ENCODE measurements around the gene POU2F1. TPM values are rescaled to one million over a fixed set of nuclear protein-coding genes. Genes with fewer than 3 reads are reported as not detected.
A peak's percentile ranks its signal among the peaks of the same experiment; 100 is the strongest.

Gene POU2F1
- total and polyA plus RNA-seq, 2 donors (not counting 1 experiment from before 2014, with no cell fraction given), result 5.2 to 48.8 TPM

DNA sequence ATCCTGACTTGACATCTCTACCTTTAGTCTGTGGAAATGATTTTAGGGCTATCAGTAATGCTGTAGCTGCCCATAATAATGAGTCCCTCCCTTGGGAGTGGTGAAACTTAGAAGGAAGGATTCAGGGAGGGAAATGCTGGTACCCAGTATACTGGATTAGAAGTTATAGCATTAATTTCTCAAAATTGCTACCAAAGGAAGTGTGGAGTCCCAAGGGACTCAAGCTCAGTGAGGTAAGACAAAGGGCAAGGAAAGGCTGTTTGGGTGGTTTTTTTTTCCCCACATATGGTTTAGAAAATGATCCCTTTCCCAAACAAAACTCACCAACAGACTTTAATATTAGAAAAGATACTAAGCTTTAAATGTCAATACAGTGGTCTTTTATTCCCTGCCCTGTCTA lies 197.7 kb downstream of the POU2F1 start:
- Histone ChIP-seq H3K9ac (ENCODE audit: low read length) (peak overlapping the region; percentile 34), H3K27ac (ENCODE audit: low read length in 2 of 2) (no peak overlapping the region), H3K79me2 (ENCODE audit: control insufficient read depth, insufficient read depth, low read length) (no peaks in the 10 kb centered on the region), H3K4me2 (replicated peaks; ENCODE audit: low read depth, low read length, poor library complexity, severe bottlenecking) (peak overlapping the region; percentile 17), H3K27me3 (replicated peaks in 1 of 4; ENCODE audit: control extremely low read depth in 1 of 4, control insufficient read depth in 3 of 4, insufficient read depth in 4 of 4, low read length in 3 of 4) (no peaks in the 10 kb centered on the region), H3K9me3 (ENCODE audit: control extremely low read depth in 1 of 3, control insufficient read depth in 2 of 3, insufficient read depth in 1 of 3, low read length in 2 of 3) (no peaks in the 10 kb centered on the region), H3K4me1 (ENCODE audit: control insufficient read depth in 2 of 2, insufficient read depth in 2 of 2, low read length in 2 of 2) (peaks cover 7 to 13% of the 10 kb centered on the region in 2 donors), H4K20me1 (ENCODE audit: control insufficient read depth, insufficient read depth, low read length, poor library complexity, severe bottlenecking) (no peaks in the 10 kb centered on the region), H3K36me3 (replicated peaks in 1 of 2; ENCODE audit: control extremely low read depth in 1 of 2, control insufficient read depth in 1 of 2, extremely low read depth in 1 of 2, insufficient read depth in 2 of 2, low read length in 1 of 2) (peaks cover 9 to 39% of the 10 kb centered on the region in 2 experiments), H2AFZ (ENCODE audit: insufficient read depth, low read depth, low read length, poor library complexity, severe bottlenecking) (no peak overlapping the region), H3K4me3 (ENCODE audit: control extremely low read depth in 1 of 5, extremely low read depth in 1 of 5, insufficient read depth in 1 of 5, low read depth in 2 of 5, low read length in 4 of 5) (no peak overlapping the region)
- ATAC-seq (ENCODE audit: low read depth), result peak; percentile 54
- TF ChIP-seq, protein P1, sequence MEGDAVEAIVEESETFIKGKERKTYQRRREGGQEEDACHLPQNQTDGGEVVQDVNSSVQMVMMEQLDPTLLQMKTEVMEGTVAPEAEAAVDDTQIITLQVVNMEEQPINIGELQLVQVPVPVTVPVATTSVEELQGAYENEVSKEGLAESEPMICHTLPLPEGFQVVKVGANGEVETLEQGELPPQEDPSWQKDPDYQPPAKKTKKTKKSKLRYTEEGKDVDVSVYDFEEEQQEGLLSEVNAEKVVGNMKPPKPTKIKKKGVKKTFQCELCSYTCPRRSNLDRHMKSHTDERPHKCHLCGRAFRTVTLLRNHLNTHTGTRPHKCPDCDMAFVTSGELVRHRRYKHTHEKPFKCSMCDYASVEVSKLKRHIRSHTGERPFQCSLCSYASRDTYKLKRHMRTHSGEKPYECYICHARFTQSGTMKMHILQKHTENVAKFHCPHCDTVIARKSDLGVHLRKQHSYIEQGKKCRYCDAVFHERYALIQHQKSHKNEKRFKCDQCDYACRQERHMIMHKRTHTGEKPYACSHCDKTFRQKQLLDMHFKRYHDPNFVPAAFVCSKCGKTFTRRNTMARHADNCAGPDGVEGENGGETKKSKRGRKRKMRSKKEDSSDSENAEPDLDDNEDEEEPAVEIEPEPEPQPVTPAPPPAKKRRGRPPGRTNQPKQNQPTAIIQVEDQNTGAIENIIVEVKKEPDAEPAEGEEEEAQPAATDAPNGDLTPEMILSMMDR (IDR thresholded peaks at IDR 0.05), result no peak
- no peak for TF ChIP-seq EZH2 (IDR thresholded peaks at IDR 0.05; ENCODE audit: borderline replicate concordance, insufficient read depth, low read depth, low read length, poor library complexity, severe bottlenecking)
- peak; percentile 42 for DNase-seq
- POLR2A ChIA-PET, result interaction anchor here (0.7 kb wide), 1 partner anchor 11 kb away, joined by 3 read pairs; no protein-coding TSS in a partner anchor
- no peak overlapping the region for H3K4me3 Mint-ChIP-seq
- H3K9me3 Mint-ChIP-seq (ENCODE audit: insufficient read depth), result no peaks in the 10 kb centered on the region
- CTCF ChIA-PET, result interaction anchor here (0.9 to 3.0 kb wide), 8 partner anchors 9 to 153 kb away, joined by 3 to 10 read pairs (median 4); no protein-coding TSS in a partner anchor
- intact Hi-C loops (cut with micrococcal nuclease), result loop anchor here (2.0 kb wide), 1 partner anchor 14 kb away; no protein-coding TSS in a partner anchor
- no peaks in the 10 kb centered on the region for H3K27me3 Mint-ChIP-seq
- peaks cover 18% of the 10 kb centered on the region for H3K4me1 Mint-ChIP-seq
- H3K27ac Mint-ChIP-seq, result peak overlapping the region; percentile 21

DNA sequence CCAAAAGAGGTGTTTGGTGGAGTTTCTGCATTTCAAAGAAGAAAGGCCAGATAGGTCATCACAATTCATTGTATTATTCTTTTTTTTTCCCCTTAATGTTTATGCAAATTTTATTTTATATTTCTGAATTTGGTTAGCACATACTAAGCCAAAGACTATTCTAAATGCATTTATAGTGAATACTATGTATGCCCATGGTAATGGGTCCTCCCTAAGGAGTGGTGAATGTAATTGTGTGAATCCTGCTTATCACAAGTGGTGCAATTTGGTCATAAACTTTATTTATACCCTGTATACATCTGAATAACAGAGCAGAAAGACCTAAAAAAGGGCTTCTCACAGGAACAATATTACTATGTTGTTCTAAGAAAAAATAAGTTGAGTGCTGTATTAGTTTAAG lies 198.6 kb downstream of the POU2F1 start:
- CTCF ChIA-PET, result interaction anchor here (0.7 to 3.0 kb wide), 6 partner anchors 11 to 115 kb away, joined by 3 to 10 read pairs (median 6); no protein-coding TSS in a partner anchor
- POLR2A ChIA-PET, result interaction anchor here (0.7 kb wide), 1 partner anchor 11 kb away, joined by 3 read pairs; no protein-coding TSS in a partner anchor

More for the DNA sequence above, 198.6 kb downstream of the POU2F1 start:
- no peak overlapping the region for H3K27ac ChIP-seq (ENCODE audit: low read length in 2 of 2)
- H3K79me2 ChIP-seq (ENCODE audit: control insufficient read depth, insufficient read depth, low read length), result no peaks in the 10 kb centered on the region
- no peak overlapping the region for H3K4me2 ChIP-seq (replicated peaks; ENCODE audit: low read depth, low read length, poor library complexity, severe bottlenecking)
- H3K27me3 ChIP-seq (replicated peaks in 1 of 4; ENCODE audit: control extremely low read depth in 1 of 4, control insufficient read depth in 3 of 4, insufficient read depth in 4 of 4, low read length in 3 of 4), result no peaks in the 10 kb centered on the region
- H4K20me1 ChIP-seq (ENCODE audit: control insufficient read depth, insufficient read depth, low read length, poor library complexity, severe bottlenecking), result no peaks in the 10 kb centered on the region
- no peak overlapping the region for H2AFZ ChIP-seq (ENCODE audit: insufficient read depth, low read depth, low read length, poor library complexity, severe bottlenecking)
- H3K4me1 ChIP-seq (ENCODE audit: control insufficient read depth in 2 of 2, insufficient read depth in 2 of 2, low read length in 2 of 2), result peaks cover 7 to 13% of the 10 kb centered on the region in 2 donors
- Mint-ChIP-seq H3K4me1 (peaks cover 18% of the 10 kb centered on the region), H3K9me3 (ENCODE audit: insufficient read depth) (no peaks in the 10 kb centered on the region), H3K27ac (no peak overlapping the region), H3K27me3 (no peaks in the 10 kb centered on the region), H3K4me3 (no peak overlapping the region)
- H3K9me3 ChIP-seq (ENCODE audit: control extremely low read depth in 1 of 3, control insufficient read depth in 2 of 3, insufficient read depth in 1 of 3, low read length in 2 of 3), result no peaks in the 10 kb centered on the region
- DNase-seq, result no peak
- no peak overlapping the region for H3K4me3 ChIP-seq (ENCODE audit: control extremely low read depth in 1 of 5, extremely low read depth in 1 of 5, insufficient read depth in 1 of 5, low read depth in 2 of 5, low read length in 4 of 5)
- no peak for ATAC-seq (ENCODE audit: low read depth)
- H3K36me3 ChIP-seq (replicated peaks in 1 of 2; ENCODE audit: control extremely low read depth in 1 of 2, control insufficient read depth in 1 of 2, extremely low read depth in 1 of 2, insufficient read depth in 2 of 2, low read length in 1 of 2), result peaks cover 8 to 31% of the 10 kb centered on the region in 2 experiments
- intact Hi-C loops (cut with micrococcal nuclease), result loop anchor here (2.0 kb wide), 1 partner anchor 14 kb away; no protein-coding TSS in a partner anchor
- no peak for TF ChIP-seq EZH2 (IDR thresholded peaks at IDR 0.05; ENCODE audit: borderline replicate concordance, insufficient read depth, low read depth, low read length, poor library complexity, severe bottlenecking)
- TF ChIP-seq, protein P1 (IDR thresholded peaks at IDR 0.05), result no peak
- H3K9ac ChIP-seq (ENCODE audit: low read length), result no peak overlapping the region
